Measurements from ENCODE around the gene VWA8. TPM values are rescaled to one million over a fixed set of nuclear protein-coding genes. Genes with fewer than 3 reads are reported as not detected.

The VWA8 gene
- total RNA-seq, 1 experiment from 2014 or later: 22.6 TPM

GRCh38 chr13:41820581-41821237 is 140.2 kb downstream of the VWA8 start:
- Histone ChIP-seq H3K4me1 (ENCODE audit: control insufficient read depth in 1 of 2, insufficient read depth in 2 of 2, low read length in 2 of 2) (no peaks in the 10 kb centered on the region), H3K9me2 (ENCODE audit: insufficient read depth) (no peaks in the 10 kb centered on the region), H3K4me3 (replicated peaks in 1 of 2; ENCODE audit: low read depth in 1 of 2, low read length in 2 of 2) (no peak overlapping the region), H3K36me3 (ENCODE audit: control insufficient read depth in 1 of 2, insufficient read depth in 2 of 2, low read length in 2 of 2) (peaks cover 0 to 12% of the 10 kb centered on the region in 2 experiments; a peak in 2 of 4 replicates), H3K27ac (ENCODE audit: low read depth, low read length) (no peak overlapping the region), H3K9me3 (ENCODE audit: control insufficient read depth in 1 of 2, insufficient read depth in 1 of 2, low read depth in 1 of 2, low read length in 2 of 2) (no peaks in the 10 kb centered on the region), H3K4me2 (ENCODE audit: low read length) (no peak overlapping the region), H3K27me3 (ENCODE audit: insufficient read depth, low read length) (no peaks in the 10 kb centered on the region), H4K20me1 (ENCODE audit: insufficient read depth) (no peaks in the 10 kb centered on the region), H3K9ac (ENCODE audit: low read length) (no peak overlapping the region), H3K79me2 (ENCODE audit: insufficient read depth, low read length) (no peaks in the 10 kb centered on the region), H2AFZ (ENCODE audit: low read depth, low read length, poor library complexity, severe bottlenecking) (no peak overlapping the region)
- ChIA-PET CTCF (no interaction called here), RAD21 (ENCODE audit: low non-redundant PET in 1 of 2, low total read pairs in 2 of 2, uncharacterized antibody in 2 of 2, unreplicated experiment in 2 of 2) (no interaction called here), POLR2A (no interaction called here)
- intact Hi-C loops (cut with micrococcal nuclease): no loop called here
- TF ChIP-seq JUND (IDR thresholded peaks at IDR 0.05) (no peak), REST (IDR thresholded peaks at IDR 0.05; ENCODE audit: low read depth) (no peak)
- TF ChIP-seq, protein P1, sequence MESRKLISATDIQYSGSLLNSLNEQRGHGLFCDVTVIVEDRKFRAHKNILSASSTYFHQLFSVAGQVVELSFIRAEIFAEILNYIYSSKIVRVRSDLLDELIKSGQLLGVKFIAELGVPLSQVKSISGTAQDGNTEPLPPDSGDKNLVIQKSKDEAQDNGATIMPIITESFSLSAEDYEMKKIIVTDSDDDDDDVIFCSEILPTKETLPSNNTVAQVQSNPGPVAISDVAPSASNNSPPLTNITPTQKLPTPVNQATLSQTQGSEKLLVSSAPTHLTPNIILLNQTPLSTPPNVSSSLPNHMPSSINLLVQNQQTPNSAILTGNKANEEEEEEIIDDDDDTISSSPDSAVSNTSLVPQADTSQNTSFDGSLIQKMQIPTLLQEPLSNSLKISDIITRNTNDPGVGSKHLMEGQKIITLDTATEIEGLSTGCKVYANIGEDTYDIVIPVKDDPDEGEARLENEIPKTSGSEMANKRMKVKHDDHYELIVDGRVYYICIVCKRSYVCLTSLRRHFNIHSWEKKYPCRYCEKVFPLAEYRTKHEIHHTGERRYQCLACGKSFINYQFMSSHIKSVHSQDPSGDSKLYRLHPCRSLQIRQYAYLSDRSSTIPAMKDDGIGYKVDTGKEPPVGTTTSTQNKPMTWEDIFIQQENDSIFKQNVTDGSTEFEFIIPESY (IDR thresholded peaks at IDR 0.05; ENCODE audit: extremely low read depth, insufficient replicate concordance, low read length): no peak
- ATAC-seq: no peak
- no TSS peak for BruUV-seq (replicated peaks)
- DNase-seq (ENCODE audit: low read depth, low spot score): no peak

All from HCT116 (cell line).